OCI-LY3 (cell line): ENCODE results near the gene LCE1D.

Experiments
- H2AFZ ChIP-seq: fragments of 200-600, 300-600 bp; shearing (Covaris generic); 2 replicates; pipeline ENCODE4 v1.6.0; 2014; ENCODE audit warnings: antibody characterized with exemption, low read depth, low read length
- H3K27ac ChIP-seq: fragments of 200-600, 300-600 bp; sonication (generic); 2 replicates; pipeline ENCODE4 v1.5.1; 2014; ENCODE audit warnings: mild to moderate bottlenecking, low read length, moderate library complexity, mixed read lengths
- H3K27me3 ChIP-seq: fragments of 200-600, 300-600 bp; sonication (generic); 2 replicates; pipeline ENCODE4 v1.6.1; 2014; ENCODE audit warnings: low read depth, low read length, mixed read lengths
- H3K36me3 ChIP-seq: fragments of 200-600, 300-600 bp; sonication (generic); replicated peaks from 2 replicates; pipeline ENCODE3; 2014; ENCODE audit warnings: low read depth, low read length, mixed read lengths
- H3K4me1 ChIP-seq: fragments of 300-600, 200-600 bp; sonication (generic); 2 replicates; pipeline ENCODE4 v1.6.1; 2014; ENCODE audit warnings: low read length, mixed read lengths
- H3K4me2 ChIP-seq: fragments of 200-600, 300-600 bp; sonication (generic); 2 replicates; pipeline ENCODE4 v1.6.1; 2014; ENCODE audit warnings: low read length, mixed read lengths
- H3K4me3 ChIP-seq: fragments of 300-600, 200-600 bp; sonication (generic); 2 replicates; pipeline ENCODE4 v1.5.1; 2014; ENCODE audit warnings: antibody characterized with exemption, mild to moderate bottlenecking, low read length, moderate library complexity
- H3K79me2 ChIP-seq: fragments of 300-600, 200-600 bp; shearing (Covaris generic); 2 replicates; pipeline ENCODE4 v1.6.1; 2014; ENCODE audit warnings: mild to moderate bottlenecking, low read length, mixed read lengths
- H3K9ac ChIP-seq: fragments of 300-600, 200-600 bp; shearing (Covaris generic); 2 replicates; pipeline ENCODE4 v1.6.0; 2014; ENCODE audit warnings: mild to moderate bottlenecking, low read length, moderate library complexity
- H3K9me3 ChIP-seq: fragments of 200-600, 300-600 bp; shearing (Covaris generic); 2 replicates; pipeline ENCODE4 v1.6.1; 2014; ENCODE audit warnings: low read length, mixed read lengths; ENCODE audit not compliant: insufficient read depth
- H4K20me1 ChIP-seq: fragments of 200-600, 300-600 bp; sonication (generic); 2 replicates; pipeline ENCODE4 v1.6.1; 2016; ENCODE audit warnings: low read length, mixed read lengths; ENCODE audit not compliant: insufficient read depth
- EZH2phosphoT487 ChIP-seq: fragments of 200-600 bp; shearing (Covaris generic); IDR thresholded peaks from 2 replicates; pipeline ENCODE4 v1.6.1; 2018; ENCODE audit warnings: antibody characterized with exemption, mixed run types, low read depth
- TF ChIP-seq, protein P1 (sequence below): fragments of 200-600, 300-600 bp; sonication (generic); IDR thresholded peaks from 2 replicates; pipeline ENCODE4 v1.5.1; 2014; ENCODE audit warnings: antibody characterized with exemption, low read length, low read depth

LCE1D gene

DNA sequence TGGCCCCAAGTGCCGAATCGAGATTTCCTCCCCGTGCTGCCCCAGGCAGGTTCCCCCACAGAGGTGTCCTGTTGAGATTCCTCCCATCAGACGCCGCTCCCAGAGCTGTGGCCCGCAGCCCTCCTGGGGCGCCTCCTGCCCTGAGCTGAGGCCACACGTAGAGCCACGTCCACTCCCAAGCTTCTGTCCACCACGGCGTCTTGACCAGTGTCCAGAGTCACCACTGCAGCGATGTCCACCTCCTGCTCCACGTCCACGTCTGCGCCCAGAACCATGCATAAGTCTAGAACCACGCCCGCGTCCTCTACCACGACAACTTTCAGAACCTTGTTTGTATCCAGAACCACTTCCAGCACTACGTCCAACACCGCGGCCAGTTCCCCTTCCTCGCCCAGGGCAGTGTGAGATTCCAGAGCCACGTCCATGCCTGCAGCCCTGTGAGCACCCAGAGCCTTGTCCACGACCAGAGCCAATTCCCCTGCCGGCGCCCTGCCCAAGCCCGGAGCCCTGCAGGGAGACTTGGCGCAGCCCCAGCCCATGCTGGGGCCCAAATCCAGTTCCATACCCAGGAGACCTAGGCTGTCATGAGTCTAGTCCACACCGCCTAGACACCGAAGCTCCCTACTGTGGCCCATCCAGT is 35.9 kb upstream of the LCE1D start:
- H4K20me1 ChIP-seq: no peaks in the 10 kb centered on the region
- TF ChIP-seq, protein P1, sequence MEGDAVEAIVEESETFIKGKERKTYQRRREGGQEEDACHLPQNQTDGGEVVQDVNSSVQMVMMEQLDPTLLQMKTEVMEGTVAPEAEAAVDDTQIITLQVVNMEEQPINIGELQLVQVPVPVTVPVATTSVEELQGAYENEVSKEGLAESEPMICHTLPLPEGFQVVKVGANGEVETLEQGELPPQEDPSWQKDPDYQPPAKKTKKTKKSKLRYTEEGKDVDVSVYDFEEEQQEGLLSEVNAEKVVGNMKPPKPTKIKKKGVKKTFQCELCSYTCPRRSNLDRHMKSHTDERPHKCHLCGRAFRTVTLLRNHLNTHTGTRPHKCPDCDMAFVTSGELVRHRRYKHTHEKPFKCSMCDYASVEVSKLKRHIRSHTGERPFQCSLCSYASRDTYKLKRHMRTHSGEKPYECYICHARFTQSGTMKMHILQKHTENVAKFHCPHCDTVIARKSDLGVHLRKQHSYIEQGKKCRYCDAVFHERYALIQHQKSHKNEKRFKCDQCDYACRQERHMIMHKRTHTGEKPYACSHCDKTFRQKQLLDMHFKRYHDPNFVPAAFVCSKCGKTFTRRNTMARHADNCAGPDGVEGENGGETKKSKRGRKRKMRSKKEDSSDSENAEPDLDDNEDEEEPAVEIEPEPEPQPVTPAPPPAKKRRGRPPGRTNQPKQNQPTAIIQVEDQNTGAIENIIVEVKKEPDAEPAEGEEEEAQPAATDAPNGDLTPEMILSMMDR: no peak
- TF ChIP-seq EZH2phosphoT487: no peak
- no peak overlapping the region for H3K4me3 ChIP-seq
- no peak overlapping the region for H2AFZ ChIP-seq
- no peaks in the 10 kb centered on the region for H3K36me3 ChIP-seq
- no peaks in the 10 kb centered on the region for H3K79me2 ChIP-seq
- H3K9ac ChIP-seq: no peak overlapping the region
- no peak overlapping the region for H3K27ac ChIP-seq
- peaks cover 27% of the 10 kb centered on the region; the same call in 1 of the 2 replicates for H3K27me3 ChIP-seq
- H3K9me3 ChIP-seq: no peaks in the 10 kb centered on the region
- H3K4me1 ChIP-seq: no peaks in the 10 kb centered on the region
- H3K4me2 ChIP-seq: no peak overlapping the region

DNA sequence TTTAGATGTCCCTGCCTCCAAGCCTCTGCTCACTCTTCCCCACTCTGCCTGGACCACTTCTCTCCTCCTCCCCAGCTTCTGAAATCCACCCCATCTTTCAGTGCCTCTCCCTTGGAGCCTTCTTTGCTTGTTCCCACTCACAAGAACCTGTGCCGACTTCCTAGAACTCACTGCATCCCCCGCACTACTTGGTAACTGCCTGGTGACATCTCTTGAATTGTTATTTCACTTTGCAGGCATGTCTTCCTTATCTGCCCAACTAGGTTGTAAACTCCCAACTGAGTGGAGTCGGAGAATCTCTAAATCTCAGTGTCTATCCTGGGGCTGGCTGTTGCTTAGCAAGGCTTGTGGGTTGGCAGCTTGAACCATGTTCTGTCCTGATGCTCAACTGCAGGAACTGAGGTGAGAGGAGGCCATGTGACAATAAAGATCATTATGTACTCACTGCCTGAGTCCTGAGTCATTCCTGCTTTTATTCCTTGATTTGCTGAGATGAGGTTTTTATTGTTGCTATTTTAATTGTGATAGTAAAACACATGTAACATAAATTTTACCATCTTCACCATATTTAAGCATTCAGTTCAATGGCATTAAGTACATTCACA is 34.8 kb upstream of the LCE1D start:
- Histone ChIP-seq H3K4me3 (no peak overlapping the region), H2AFZ (no peak overlapping the region), H3K4me1 (no peaks in the 10 kb centered on the region), H3K79me2 (no peaks in the 10 kb centered on the region), H3K9ac (no peak overlapping the region), H3K4me2 (no peak overlapping the region), H4K20me1 (no peaks in the 10 kb centered on the region), H3K9me3 (no peaks in the 10 kb centered on the region), H3K27ac (no peak overlapping the region), H3K27me3 (peaks cover 24% of the 10 kb centered on the region), H3K36me3 (no peaks in the 10 kb centered on the region)
- TF ChIP-seq EZH2phosphoT487: no peak
- TF ChIP-seq, protein P1: no peak

GRCh38 chr1:152768847-152769533 is 27.5 kb upstream of the LCE1D start:
- Histone ChIP-seq H2AFZ (no peak overlapping the region), H3K36me3 (no peaks in the 10 kb centered on the region), H3K9me3 (no peaks in the 10 kb centered on the region), H3K9ac (no peak overlapping the region), H3K4me1 (no peaks in the 10 kb centered on the region), H3K4me3 (no peak overlapping the region), H4K20me1 (no peaks in the 10 kb centered on the region), H3K4me2 (no peak overlapping the region), H3K27ac (no peak overlapping the region), H3K79me2 (no peaks in the 10 kb centered on the region), H3K27me3 (peaks cover 24% of the 10 kb centered on the region)
- no peak for TF ChIP-seq EZH2phosphoT487
- TF ChIP-seq, protein P1: no peak

DNA sequence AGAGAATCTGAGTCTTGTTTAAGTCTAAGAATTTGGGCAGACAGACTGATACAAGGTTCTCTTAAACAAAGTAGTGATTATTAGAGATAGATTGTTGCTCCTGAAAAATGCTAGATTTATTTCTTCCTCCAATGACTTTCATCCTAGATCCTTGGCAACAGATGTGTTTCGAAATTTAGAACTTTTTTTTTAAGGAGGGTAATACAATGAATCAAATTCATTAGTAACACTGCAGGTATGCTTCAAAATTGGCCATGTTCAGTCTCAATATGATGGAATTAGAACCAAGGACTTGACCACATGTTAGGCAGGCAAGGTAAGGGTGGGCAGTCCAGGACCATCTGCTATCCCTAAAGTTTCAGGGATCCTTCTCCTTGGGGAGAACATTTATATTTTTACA is 26.1 kb upstream of the LCE1D start:
- Histone ChIP-seq H3K9me3 (no peaks in the 10 kb centered on the region), H3K27ac (no peak overlapping the region), H3K9ac (no peak overlapping the region), H3K27me3 (peaks cover 34% of the 10 kb centered on the region), H3K36me3 (no peaks in the 10 kb centered on the region), H3K4me3 (no peak overlapping the region), H3K4me2 (no peak overlapping the region), H3K79me2 (no peaks in the 10 kb centered on the region), H4K20me1 (no peaks in the 10 kb centered on the region), H2AFZ (no peak overlapping the region), H3K4me1 (no peaks in the 10 kb centered on the region)
- no peak for TF ChIP-seq EZH2phosphoT487
- TF ChIP-seq, protein P1: no peak
